Activated CD8-positive, alpha-beta memory T cell treated with anti-CD3 and anti-CD28 coated beads, Interleukin-2, amount 50 U/mL, for 4 hours (primary cell): ENCODE data around the gene SEC22C.
A peak's percentile ranks its signal among the peaks of the same experiment; 100 is the strongest.
"Not testable (repeated sequence)": the region's sequence is repeated elsewhere in the genome, so short reads cannot be mapped to it uniquely, and the experiment has no call there.

ENCODE experiments used
- DNase-seq: peaks from one replicate; pipeline ENCODE4 v3.0.0-alpha.2; 2020

Gene SEC22C

DNA sequence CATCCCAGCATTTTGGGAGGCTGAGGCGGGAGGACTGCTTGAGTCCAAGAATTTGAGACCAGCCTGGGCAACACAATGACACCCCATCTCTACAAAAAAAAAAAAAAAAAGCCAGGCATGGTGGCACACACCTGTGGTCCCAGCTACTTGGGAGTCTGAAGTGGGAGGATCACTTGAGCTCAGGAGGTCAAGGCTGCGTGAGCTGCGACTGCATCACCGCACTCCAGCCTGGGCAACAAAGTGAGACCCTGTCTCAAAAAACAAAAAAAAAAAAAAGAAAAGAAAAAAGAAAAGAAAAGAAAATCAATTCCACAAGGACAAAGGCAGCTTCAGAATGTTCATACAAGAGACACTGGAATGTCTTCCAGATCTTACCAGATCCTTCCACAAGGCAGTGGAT lies 2.4 kb downstream of the SEC22C start:
- DNase-seq = not testable (repeated sequence)

GRCh38 chr3:42578054-42578453 lies 3.7 kb downstream of the SEC22C start:
- no peak for DNase-seq

DNA sequence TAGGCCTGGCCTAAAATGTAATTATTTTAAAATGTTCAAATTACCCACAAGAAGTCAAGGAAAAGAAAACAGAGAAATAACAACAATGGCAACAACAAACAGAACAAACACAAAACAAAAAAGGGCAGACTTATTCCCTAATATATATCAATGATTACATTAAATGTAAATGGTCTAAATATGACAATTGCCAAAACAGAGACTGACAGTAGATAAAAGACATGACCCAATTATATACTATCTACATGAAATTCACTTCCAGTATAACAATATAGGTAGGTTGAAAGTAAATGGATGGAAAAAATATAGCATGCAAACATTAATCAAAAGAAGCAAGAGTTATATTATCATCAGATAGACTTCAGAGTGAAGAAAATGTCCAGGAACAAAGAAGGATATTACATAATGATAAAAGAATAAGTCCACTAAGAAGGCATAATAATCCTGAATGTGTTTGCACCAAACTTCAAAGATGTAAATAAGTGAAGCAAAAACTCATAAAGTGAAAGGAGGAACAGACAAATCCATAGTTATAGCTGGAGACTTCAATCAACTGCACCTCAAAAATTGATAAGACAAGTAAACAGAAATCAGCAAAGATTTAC lies 6.5 kb downstream of the SEC22C start:
- no peak for DNase-seq

- DNase-seq = peak; percentile 22
Measured at GRCh38 chr3:42572278-42572677, 9.5 kb downstream of the SEC22C start.

- no peak for DNase-seq
Measured at GRCh38 chr3:42569593-42570142, 12.1 kb downstream of the SEC22C start.

DNA sequence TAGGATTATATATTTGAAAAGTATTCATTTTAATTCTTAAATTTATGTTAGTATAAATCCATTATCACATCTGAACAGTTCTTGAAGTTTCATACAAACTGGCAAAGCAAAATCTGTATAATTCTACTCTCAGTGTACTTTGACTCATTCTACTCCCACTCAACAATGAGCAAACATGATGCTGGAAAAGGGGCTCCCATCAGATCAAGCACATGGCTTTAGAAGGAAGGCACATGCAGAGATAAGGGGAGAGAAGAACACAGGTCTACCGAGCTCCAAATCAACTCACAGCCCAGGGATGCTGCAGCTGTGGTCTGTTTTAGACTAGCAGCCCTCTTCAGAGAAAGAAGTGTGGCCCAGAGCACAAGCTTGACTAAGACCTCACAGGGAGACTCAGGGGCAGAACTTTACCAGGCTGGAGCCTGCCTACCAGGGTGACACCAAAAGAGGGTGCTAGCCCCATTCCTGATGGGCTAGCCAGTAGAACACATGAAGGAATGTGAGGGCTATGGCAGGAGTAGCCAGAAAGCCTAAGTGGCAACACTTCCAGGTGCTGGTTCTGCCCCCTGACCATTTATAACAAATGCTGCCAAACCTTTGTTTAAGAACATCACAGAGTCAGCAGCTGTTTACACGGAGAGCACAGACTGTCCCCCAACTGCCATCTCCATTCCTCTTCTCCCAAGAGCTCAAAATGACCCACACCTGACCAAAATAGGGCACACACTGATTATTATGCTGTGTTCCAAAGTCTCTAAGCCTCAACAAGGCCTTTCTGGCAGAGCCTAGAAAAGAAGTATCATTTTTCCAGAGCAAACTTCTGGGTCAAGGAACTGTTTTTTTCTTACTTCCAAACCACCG lies 19.5 kb downstream of the SEC22C start:
- DNase-seq = no peak

GRCh38 chr3:42557854-42558253 lies 23.9 kb downstream of the SEC22C start:
- DNase-seq = no peak

GRCh38 chr3:42556817-42557216 lies 24.9 kb downstream of the SEC22C start:
- not testable (repeated sequence) for DNase-seq

DNA sequence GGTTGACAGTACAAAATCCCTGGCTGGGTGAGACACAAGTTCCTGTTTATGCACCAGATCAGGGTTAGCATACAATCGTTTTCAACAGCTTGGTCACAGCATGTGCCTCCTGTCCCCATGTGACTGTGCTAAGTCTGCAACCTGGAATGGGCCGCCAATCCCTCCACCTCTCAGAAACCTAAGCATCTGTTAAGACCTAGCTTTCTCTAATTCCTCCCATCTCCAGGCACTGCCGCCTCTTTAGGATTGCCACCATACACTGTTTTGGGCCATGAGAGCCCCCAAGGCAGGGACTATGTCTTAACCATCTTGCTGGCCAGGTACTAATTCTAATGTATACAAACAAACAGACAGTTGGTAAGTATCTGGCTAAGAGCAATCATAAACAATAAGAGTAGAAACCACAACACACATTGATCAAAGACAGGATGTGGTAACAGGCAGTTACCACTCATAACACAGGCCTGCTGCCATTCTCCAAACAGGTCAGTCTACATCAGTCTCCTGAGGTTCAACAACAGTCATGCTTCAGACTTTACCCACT lies 25.6 kb downstream of the SEC22C start:
- DNase-seq = no peak

GRCh38 chr3:42552830-42553229 lies 28.9 kb downstream of the SEC22C start:
- no peak for DNase-seq

- DNase-seq = no peak
Measured at GRCh38 chr3:42550250-42550649, 31.5 kb downstream of the SEC22C start.

DNA sequence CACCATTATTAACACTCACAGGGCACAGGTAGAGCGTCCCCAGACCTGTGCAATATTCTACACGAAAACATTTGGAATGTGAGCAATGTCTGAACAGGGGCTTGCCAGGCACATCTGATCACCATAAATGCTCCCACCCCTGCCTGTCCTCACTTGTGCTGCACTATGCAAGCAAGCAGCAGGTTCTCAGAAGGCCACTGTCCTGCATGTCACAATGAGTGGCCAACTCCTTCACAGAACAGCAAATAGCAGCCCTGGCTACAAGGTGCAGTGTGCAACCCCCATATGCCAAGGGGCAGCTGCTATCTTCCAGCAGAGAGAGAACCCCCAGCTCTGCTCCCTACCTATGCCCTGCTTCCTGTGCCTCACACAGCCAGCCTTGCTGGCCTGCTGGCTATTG lies 32.6 kb downstream of the SEC22C start:
- no peak for DNase-seq

DNA sequence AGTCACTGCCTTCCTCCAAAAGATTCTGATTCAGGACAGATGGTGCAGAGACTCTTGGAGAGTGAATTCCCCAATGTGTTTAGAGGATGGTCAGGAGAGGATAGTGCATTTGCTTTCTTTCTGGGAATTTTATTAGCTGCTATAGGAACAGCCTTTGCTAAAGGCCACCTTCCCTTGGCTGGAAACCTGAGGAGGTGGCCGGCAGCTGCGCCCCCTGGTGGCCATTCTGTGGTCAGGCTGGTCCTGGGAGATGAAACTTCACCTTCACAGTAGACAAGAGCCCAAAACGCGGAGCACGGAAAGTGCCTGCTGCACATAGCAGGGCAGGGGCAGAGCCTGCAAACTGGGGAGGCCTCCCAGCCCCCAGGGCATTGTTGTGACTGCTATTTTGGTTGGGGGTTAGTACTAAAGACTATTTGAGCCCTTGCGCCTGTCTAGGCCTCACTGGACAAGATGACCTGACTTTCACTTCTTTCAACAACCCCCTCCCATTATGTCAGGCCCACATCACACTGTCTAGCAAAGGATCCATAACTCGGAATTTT lies 34.3 kb downstream of the SEC22C start:
- peak; percentile 72 for DNase-seq

- no peak for DNase-seq
Measured at GRCh38 chr3:42546691-42547213, 35.0 kb downstream of the SEC22C start.

GRCh38 chr3:42545284-42545900 lies 36.4 kb downstream of the SEC22C start:
- no peak for DNase-seq

DNA sequence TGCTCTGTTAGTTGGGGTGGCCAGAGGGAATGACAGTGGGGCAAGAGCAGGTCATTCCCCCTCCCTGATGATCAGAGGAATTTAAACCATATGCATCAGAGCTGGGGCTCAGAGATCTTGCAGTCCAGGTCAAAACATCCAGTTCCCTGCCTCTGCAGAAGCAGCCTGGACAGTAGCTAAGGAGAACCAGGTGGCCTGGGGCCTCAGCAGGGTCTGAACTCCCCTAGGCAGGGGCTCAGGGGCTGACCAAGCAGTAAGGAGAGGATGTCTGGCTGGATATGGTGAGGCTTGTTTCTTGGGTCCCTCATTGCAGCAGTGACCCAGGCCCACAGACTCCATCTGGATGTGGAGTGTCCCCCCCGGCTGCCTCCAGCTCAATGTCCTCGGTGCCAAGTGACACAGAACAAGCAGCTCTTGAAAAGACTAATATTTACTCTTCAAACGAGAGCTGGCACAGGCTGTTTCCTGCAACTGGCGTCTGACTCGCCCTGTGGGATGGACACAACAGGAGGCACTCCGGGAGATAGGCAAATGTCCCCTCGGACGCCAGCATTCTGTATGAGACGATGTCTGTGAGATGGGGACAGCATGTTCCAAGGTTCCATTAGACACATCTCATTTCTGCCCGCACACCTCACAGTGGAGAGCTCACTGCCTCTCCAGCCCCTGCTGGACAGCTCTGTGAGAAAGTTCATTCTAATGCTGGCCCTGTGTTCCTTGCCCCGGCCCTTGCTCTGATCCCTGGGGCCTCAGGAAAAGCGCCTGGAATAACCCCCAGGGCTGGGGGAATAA lies 37.1 kb downstream of the SEC22C start:
- DNase-seq = no peak

GRCh38 chr3:42541079-42541478 lies 40.7 kb downstream of the SEC22C start:
- no peak for DNase-seq

GRCh38 chr3:42539871-42540714 lies 41.7 kb downstream of the SEC22C start:
- DNase-seq = peak; percentile 65

- DNase-seq = no peak
Measured at GRCh38 chr3:42537350-42537749, 44.4 kb downstream of the SEC22C start.

GRCh38 chr3:42535981-42536784 lies 45.6 kb downstream of the SEC22C start:
- DNase-seq = peak; percentile 34
